PC-3 (cell line): Measurements from ENCODE around the gene ZNF287. TPM values are rescaled to one million over a fixed set of nuclear protein-coding genes. Genes with fewer than 3 reads are reported as not detected.
A peak's percentile ranks its signal among the peaks of the same experiment; 100 is the strongest.

Source experiments
- ATAC-seq: fragments of 200-7000 bp; cut with Tn5 transposase; 2 replicates; pipeline ENCODE4 v1.9.1; 2020; ENCODE audit warnings: mild to moderate bottlenecking, moderate library complexity
- BruUV-seq: library from RNA; stranded (reverse); fragments of 400-500 nt; replicated peaks from 2 replicates; lab custom pipeline; 2021; lab: Mats Ljungman, UMichigan
- CTCF ChIA-PET: fragments of 300-600 bp; sonication (Branson Sonifier 250); formaldehyde crosslinking; loops from one replicate; lab custom pipeline; 2022; ENCODE audit warnings: antibody characterized with exemption; lab: Charles Lee
- POLR2A ChIA-PET: fragments of 300-600 bp; sonication (Branson Sonifier 250); formaldehyde crosslinking; loops from one replicate; lab custom pipeline; 2022; ENCODE audit warnings: antibody characterized with exemption; ENCODE audit not compliant: unreplicated experiment; lab: Charles Lee
- DNase-seq: peaks from one replicate; pipeline ENCODE4 v3.0.0-alpha.2; 2015
- H2AFZ ChIP-seq: fragments of 300-600 bp; sonication (generic); 2 replicates; pipeline ENCODE4 v1.6.0; 2016; ENCODE audit warnings: antibody characterized with exemption, low read length
- H3F3A ChIP-seq: fragments of 300-600 bp; sonication (generic); one replicate; pipeline ENCODE4 v1.6.0; 2017; ENCODE audit warnings: antibody characterized with exemption, low read length, control low read depth, mild to moderate bottlenecking; ENCODE audit not compliant: unreplicated experiment
- H3K27ac ChIP-seq: fragments of 300-600 bp; sonication (generic); 2 replicates; pipeline ENCODE4 v1.5.1; 2016; ENCODE audit warnings: mild to moderate bottlenecking, low read length
- H3K27me3 ChIP-seq: fragments of 300-600 bp; sonication (generic); 2 replicates; pipeline ENCODE4 v1.6.1; 2016; ENCODE audit warnings: low read length, mixed read lengths
- H3K36me3 ChIP-seq: fragments of 300-600 bp; sonication (generic); 2 replicates; pipeline ENCODE4 v1.6.1; 2016; ENCODE audit warnings: low read depth, mixed run types, low read length, mixed read lengths
- H3K4me1 ChIP-seq: fragments of 300-600 bp; sonication (generic); 2 replicates; pipeline ENCODE4 v1.5.1; 2016; ENCODE audit warnings: low read length; ENCODE audit not compliant: insufficient read depth
- H3K4me2 ChIP-seq: fragments of 300-600 bp; sonication (generic); 2 replicates; pipeline ENCODE4 v1.6.0; 2016; ENCODE audit warnings: low read length
- H3K4me3 ChIP-seq: fragments of 300-600 bp; sonication (generic); 2 replicates; pipeline ENCODE4 v1.5.1; 2016; ENCODE audit warnings: mild to moderate bottlenecking, low read length, mixed read lengths
- H3K79me2 ChIP-seq: fragments of 300-600 bp; sonication (generic); 2 replicates; pipeline ENCODE4 v1.6.1; 2017; ENCODE audit warnings: low read length, mixed read lengths
- H3K9ac ChIP-seq: fragments of 300-600 bp; sonication (generic); 2 replicates; pipeline ENCODE4 v1.6.0; 2016; ENCODE audit warnings: mild to moderate bottlenecking, low read length
- H3K9me2 ChIP-seq: fragments of 300-600 bp; sonication (generic); replicated peaks from 2 replicates; pipeline ENCODE4 v1.6.1; 2016; ENCODE audit warnings: mixed run types, low read length, mixed read lengths
- H3K9me3 ChIP-seq: fragments of 300-600 bp; sonication (generic); 2 replicates; pipeline ENCODE4 v1.6.1; 2016; ENCODE audit warnings: low read length, mixed read lengths
- H4K20me1 ChIP-seq: fragments of 300-600 bp; sonication (generic); 2 replicates; pipeline ENCODE4 v1.6.1; 2016; ENCODE audit warnings: low read length, mixed read lengths
- CTCF ChIP-seq: fragments of 300-600 bp; sonication (generic); conservative IDR thresholded peaks from 2 replicates; pipeline ENCODE4 v1.5.1; 2017; ENCODE audit warnings: antibody characterized with exemption, low read depth, mild to moderate bottlenecking, low read length
- EZH2 ChIP-seq: fragments of 300-600 bp; sonication (generic); IDR thresholded peaks from one replicate; pipeline ENCODE4 v1.6.1; 2017; ENCODE audit warnings: antibody characterized with exemption, mild to moderate bottlenecking, low read length; ENCODE audit not compliant: unreplicated experiment
- EZH2phosphoT487 ChIP-seq: fragments of 300-600 bp; sonication (generic); IDR thresholded peaks from 2 replicates; pipeline ENCODE4 v1.6.1; 2018; ENCODE audit warnings: mild to moderate bottlenecking, antibody characterized with exemption, low read length, borderline replicate concordance
- intact Hi-C: fragments of 100-400 bp; cut with micrococcal nuclease; formaldehyde crosslinking; loops from 2 replicates; pipeline ENCODE4 v1.9.0; 2023
- total RNA-seq: library from RNA; depleted of rRNA; stranded (reverse); fragments of >200 nt; gene quantifications from 2 replicates; pipeline ENCODE4 v1.2.3, GENCODE V29; 2014

Gene ZNF287
- total RNA-seq, 1 experiment from 2014 or later = 14.0 TPM

GRCh38 chr17:16599537-16599936, 30.5 kb upstream of the ZNF287 start:
- DNase-seq (no peak), ATAC-seq (no peak)
- H3K27me3 ChIP-seq = no peaks in the 10 kb centered on the region
- no peak overlapping the region for H3K4me3 ChIP-seq
- no TSS peak for BruUV-seq
- intact Hi-C loops = no loop called here
- H3K36me3 ChIP-seq = no peaks in the 10 kb centered on the region
- CTCF ChIA-PET = no interaction called here
- no peaks in the 10 kb centered on the region for H4K20me1 ChIP-seq
- peaks cover 19% of the 10 kb centered on the region; the same call in 1 of the 2 replicates for H3K9me3 ChIP-seq
- H3K27ac ChIP-seq = no peak overlapping the region
- TF ChIP-seq EZH2phosphoT487 (no peak), CTCF (no peak), EZH2 (no peak)
- H3F3A ChIP-seq = no peaks in the 10 kb centered on the region
- H3K4me2 ChIP-seq = no peak overlapping the region
- no peak overlapping the region for H3K9ac ChIP-seq
- H2AFZ ChIP-seq = no peak overlapping the region
- H3K9me2 ChIP-seq = no peaks in the 10 kb centered on the region
- POLR2A ChIA-PET = no interaction called here
- H3K79me2 ChIP-seq = no peaks in the 10 kb centered on the region
- no peaks in the 10 kb centered on the region for H3K4me1 ChIP-seq

- H3K36me3 ChIP-seq = no peaks in the 10 kb centered on the region; the same call in 1 of the 2 replicates
- peak; percentile 25 for DNase-seq
These were observed 24.5 kb upstream of the ZNF287 start for GRCh38 chr17:16593356-16594102.

More at GRCh38 chr17:16593356-16594102, 24.5 kb upstream of the ZNF287 start:
- TF ChIP-seq EZH2phosphoT487 (no peak), CTCF (no peak), EZH2 (no peak)
- peaks cover 4% of the 10 kb centered on the region; the same call in 1 of the 2 replicates for H3K4me1 ChIP-seq
- H3K9me2 ChIP-seq = no peaks in the 10 kb centered on the region
- H3K9ac ChIP-seq = no peak overlapping the region
- H4K20me1 ChIP-seq = no peaks in the 10 kb centered on the region
- H3K9me3 ChIP-seq = peaks cover 16% of the 10 kb centered on the region
- no TSS peak for BruUV-seq
- intact Hi-C loops = no loop called here
- H3K4me2 ChIP-seq = no peak overlapping the region
- no peaks in the 10 kb centered on the region for H3K79me2 ChIP-seq
- H3K27me3 ChIP-seq = no peaks in the 10 kb centered on the region
- ChIA-PET POLR2A (no interaction called here), CTCF (no interaction called here)
- no peak overlapping the region for H3K4me3 ChIP-seq
- H3K27ac ChIP-seq = no peak overlapping the region
- ATAC-seq = no peak
- H2AFZ ChIP-seq = no peak overlapping the region
- H3F3A ChIP-seq = no peaks in the 10 kb centered on the region
